AG10803 (cell line): Measurements from ENCODE around the gene ONECUT1.

Experiments
- DNase-seq: peaks from one replicate; pipeline ENCODE4 v3.0.0; 2010; ENCODE audit warnings: low read depth
- H3K4me3 ChIP-seq: 2 replicates; pipeline ENCODE4 v1.5.1; 2011; ENCODE audit warnings: mild to moderate bottlenecking, low read length, control low read depth
- TF ChIP-seq, protein P1 (sequence below): conservative IDR thresholded peaks from 2 replicates; pipeline ENCODE4 v1.5.1; 2011; ENCODE audit warnings: mild to moderate bottlenecking, low read length, control low read depth, inconsistent platforms

Gene ONECUT1

DNA sequence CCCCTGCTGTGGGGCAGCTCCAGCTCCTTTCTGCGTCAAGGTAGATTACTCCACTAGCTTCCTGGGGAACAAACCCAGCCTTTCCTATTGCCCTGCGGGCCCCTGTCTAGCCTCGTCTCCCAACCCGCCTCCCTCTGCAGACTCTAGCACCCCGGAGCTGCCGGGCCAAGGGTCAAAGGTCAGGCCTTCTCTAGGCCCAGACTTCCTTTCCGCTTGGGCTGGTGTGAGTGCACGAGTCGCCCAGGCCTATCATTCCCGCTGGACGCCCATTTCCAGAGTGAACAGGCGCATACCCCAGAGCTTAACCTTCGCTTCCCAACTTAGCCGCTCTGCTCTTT lies 11.6 kb upstream of the ONECUT1 start:
- TF ChIP-seq, protein P1, sequence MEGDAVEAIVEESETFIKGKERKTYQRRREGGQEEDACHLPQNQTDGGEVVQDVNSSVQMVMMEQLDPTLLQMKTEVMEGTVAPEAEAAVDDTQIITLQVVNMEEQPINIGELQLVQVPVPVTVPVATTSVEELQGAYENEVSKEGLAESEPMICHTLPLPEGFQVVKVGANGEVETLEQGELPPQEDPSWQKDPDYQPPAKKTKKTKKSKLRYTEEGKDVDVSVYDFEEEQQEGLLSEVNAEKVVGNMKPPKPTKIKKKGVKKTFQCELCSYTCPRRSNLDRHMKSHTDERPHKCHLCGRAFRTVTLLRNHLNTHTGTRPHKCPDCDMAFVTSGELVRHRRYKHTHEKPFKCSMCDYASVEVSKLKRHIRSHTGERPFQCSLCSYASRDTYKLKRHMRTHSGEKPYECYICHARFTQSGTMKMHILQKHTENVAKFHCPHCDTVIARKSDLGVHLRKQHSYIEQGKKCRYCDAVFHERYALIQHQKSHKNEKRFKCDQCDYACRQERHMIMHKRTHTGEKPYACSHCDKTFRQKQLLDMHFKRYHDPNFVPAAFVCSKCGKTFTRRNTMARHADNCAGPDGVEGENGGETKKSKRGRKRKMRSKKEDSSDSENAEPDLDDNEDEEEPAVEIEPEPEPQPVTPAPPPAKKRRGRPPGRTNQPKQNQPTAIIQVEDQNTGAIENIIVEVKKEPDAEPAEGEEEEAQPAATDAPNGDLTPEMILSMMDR: no peak

DNA sequence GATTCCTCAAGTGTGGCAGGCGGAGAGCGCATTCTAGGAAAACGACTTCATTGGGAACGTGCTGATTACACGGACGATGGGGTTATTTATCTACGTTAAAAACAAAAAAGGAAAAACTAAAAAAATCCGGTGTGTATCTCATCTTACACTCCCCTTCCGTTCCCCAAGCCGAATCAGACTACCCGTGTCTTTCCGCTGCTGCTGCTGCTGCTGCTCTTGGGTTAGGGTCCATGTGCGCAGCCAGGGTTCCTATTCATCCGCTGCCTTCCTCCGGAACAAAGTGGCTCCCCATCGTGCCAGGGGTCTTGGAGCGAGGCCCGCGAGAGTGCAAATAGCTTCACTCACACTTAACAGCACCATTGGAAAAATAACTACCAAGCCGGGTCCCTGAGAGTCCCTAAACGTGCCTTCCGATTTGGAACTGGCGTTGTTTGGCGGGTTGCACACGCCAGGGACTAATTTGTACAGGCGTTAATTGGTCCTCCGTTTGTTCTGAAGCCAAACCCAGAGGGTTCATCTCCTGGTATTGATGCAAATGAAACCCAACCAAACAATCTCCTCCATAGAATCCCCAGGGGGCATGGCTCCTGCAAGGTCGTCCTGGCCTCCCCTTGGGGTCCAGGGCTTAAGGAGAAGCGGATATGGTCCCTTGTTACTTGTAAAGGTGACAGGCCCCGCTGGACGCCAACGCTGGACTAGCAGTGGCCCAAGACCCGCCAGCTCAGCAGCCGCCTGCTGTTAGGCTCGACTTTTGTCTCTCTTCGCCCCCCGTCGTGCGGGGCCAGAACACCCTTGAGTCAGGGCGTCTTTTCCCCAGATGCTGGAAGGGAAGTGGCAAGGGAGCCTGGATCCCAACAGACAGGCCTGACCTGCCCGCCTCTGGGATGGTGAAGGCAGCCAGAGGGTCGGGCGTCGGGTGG lies 11.0 kb upstream of the ONECUT1 start:
- TF ChIP-seq, protein P1: no peak
- no peak for DNase-seq
- no peak overlapping the region for H3K4me3 ChIP-seq

More for the DNA sequence above, 11.6 kb upstream of the ONECUT1 start:
- no peak overlapping the region for H3K4me3 ChIP-seq
- no peak for DNase-seq

DNA sequence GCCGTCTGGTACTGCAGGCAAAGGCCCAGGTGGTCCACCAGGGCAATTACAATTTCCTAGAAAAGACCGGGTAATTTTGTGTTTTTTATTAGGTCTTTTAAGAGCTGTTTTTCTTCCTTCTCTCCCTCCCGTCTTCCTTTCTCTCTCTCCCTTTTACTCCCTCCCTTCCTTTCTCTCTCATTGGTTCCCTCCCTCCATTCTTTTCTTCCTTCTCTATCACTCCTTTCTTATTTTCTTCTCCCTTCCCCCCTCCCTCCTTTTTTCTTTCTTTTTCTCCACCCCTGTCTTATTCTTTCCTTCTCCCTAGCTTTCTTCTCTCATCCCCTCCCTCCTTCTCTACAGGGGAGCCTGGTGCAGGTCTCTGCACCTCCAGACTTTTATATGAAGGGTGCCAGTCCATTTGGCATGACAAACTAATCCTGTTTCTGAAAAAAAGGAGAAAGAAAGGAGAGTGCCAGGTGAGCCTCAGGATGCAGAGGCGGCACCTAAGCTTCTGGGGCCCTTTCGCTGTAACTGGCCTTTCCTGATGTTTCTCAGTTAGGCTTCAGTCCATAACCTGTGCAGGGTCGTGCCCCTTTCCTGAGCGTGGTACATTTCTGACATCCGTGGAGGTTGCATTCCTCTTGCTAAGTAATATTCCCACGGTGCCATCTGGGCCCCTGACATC lies 9.1 kb upstream of the ONECUT1 start:
- no peak overlapping the region for H3K4me3 ChIP-seq
- TF ChIP-seq, protein P1: no peak
- DNase-seq: no peak

DNA sequence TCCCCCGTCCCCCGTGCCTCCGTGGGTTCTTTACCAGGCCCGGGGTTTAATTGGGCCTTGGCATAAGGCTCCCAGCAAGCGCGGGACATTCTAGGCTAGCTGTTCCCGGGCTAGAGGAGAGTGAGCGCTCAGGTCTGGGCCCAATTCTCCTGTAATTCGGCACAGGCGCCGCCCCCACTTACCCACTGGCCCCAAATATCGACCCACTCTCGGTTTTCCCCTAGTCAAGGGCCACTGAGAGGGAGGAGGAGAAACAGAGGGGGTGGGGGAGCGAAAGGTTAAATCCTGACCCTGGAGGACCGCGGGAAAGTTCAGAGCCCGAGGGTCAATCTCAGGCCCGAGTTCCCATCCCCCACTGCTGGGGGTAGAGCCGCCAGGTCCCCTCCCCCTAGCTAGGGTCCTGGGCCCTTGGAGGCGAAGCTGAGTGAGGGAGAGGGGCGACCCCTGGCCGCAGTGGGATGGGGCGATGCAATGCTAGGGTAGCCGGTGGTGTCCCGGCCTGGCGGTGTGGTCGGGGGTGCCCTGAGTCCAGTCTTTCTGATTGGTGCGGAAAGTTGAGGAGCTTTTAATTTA lies 8.5 kb upstream of the ONECUT1 start:
- H3K4me3 ChIP-seq: no peak overlapping the region
- DNase-seq: no peak
- TF ChIP-seq, protein P1: no peak

DNA sequence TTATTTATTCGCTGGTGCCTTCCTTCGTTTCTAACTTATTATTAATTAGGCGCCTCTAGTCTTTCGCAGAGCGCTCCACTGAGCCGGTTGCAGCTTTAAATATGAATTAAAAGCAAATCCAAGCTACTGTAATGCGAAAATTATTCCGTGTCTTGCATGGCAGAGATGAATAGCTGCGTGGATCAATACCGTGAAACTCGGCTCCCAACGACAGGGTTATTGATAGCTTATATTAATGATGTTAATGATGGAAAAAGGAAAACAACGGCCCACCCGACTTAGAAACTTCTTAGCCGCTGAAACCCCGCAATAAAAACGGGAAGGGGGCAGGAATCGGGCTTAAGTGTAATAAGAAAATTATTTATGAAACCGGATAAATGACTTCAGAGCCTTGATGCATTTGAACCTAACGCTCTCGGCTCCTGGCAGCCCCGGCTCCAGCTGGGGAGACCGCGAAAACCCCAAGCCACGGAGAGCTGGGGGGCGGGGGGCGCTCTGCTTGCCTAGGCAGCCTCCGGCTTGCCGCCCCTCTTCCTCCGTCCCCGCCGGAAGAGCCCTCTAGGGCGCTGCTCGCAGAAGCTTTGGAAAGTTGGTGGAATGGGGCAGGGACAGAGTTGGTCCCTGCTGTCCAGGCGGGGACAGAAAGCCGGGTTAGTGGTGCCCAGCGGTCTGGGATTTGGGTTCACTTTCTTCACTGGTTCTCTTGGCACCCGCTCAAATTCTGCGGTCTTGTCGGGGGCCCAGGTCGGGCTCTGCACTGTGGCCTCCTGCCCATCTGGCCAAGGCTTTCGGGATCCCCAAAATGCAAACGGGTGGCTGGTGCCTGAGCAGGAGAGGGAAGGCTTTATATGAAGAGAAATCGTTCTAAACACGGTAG lies 7.7 kb upstream of the ONECUT1 start:
- H3K4me3 ChIP-seq: no peak overlapping the region
- no peak for DNase-seq
- TF ChIP-seq, protein P1: no peak

DNA sequence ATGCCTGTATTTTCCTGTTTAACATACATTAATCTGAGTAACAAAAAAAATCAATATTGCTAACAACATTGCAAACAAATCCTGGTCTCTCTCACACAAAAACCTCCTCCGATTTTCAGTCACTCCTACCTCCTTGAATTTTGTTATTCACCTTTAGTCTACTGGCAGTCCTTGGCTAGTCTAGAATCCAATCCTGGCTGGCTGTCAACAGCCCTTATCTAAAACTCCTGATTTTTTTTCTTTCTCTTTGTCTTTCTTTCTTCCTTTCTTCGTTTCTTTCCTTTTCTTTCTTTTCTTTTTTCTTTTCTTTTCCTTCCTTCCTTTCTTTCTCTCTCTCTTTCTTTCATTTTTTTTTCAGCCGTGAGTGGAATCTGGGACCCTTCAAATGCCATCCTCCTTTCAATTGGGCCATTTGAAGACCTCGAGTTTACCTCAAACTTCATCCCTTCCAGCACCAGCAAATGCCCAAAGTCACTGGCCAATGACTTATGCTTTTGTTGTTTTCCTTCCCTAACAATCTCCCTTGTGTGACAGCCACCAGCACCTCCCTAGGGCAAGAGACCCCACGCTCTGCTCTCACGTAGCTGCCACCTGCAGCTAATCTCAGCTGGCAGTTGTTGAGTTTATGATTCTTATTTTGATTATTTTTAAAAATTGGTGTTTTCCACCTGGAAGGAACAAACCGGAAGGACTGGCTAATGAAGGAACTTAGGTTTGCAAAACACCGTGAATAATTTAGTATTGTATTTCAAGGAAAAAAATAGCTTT lies 6.8 kb upstream of the ONECUT1 start:
- no peak overlapping the region for H3K4me3 ChIP-seq
- DNase-seq: no peak
- TF ChIP-seq, protein P1: no peak
